GM12878 (cell line): Measurements from ENCODE around the gene TAF6. TPM values are rescaled to one million over a fixed set of nuclear protein-coding genes. Genes with fewer than 3 reads are reported as not detected.

Source experiments
- BCL11A ChIP-seq: IDR thresholded peaks from 2 replicates; pipeline ENCODE4 v1.6.1; 2011; ENCODE audit warnings: low read depth, low read length
- CHD2 ChIP-seq: IDR thresholded peaks from 2 replicates; pipeline ENCODE4 v1.6.1; 2011; ENCODE audit warnings: low read depth, low read length, improper control_type of control experiment, borderline replicate concordance
- EP300 ChIP-seq, 2 experiments: fragments of 150-350 bp in 1 of 2; IDR thresholded peaks; 2 replicates each; pipeline ENCODE4 v1.6.1; 2011 to 2012; ENCODE audit warnings: low read depth in 2 of 2, low read length in 2 of 2, borderline replicate concordance in 1 of 2, improper control_type of control experiment in 1 of 2, inconsistent platforms in 1 of 2; ENCODE audit not compliant: control insufficient read depth in 1 of 2
- GABPA ChIP-seq: IDR thresholded peaks from 2 replicates; pipeline ENCODE4 v1.6.1; 2014; ENCODE audit warnings: antibody characterized with exemption, low read depth, mild to moderate bottlenecking, inconsistent platforms
- GATAD2B ChIP-seq: fragments of 450-650 bp; conservative IDR thresholded peaks from 2 replicates; pipeline ENCODE4 v1.6.1; 2017; ENCODE audit warnings: low read depth, mild to moderate bottlenecking, moderate library complexity
- HDAC2 ChIP-seq: fragments of 200-600 bp; sonication (generic); IDR thresholded peaks from 2 replicates; pipeline ENCODE4 v1.6.1; 2017
- JUNB ChIP-seq: IDR thresholded peaks from 2 replicates; pipeline ENCODE4 v1.6.1; 2016; ENCODE audit warnings: antibody characterized with exemption, mild to moderate bottlenecking
- MTA2 ChIP-seq: fragments of 450-650 bp; IDR thresholded peaks from 2 replicates; pipeline ENCODE4 v1.6.1; 2016; ENCODE audit warnings: low read depth, mild to moderate bottlenecking, moderate library complexity
- MYB ChIP-seq: fragments of 150-350 bp; IDR thresholded peaks from 2 replicates; pipeline ENCODE4 v1.6.1; 2014; ENCODE audit warnings: mild to moderate bottlenecking, low read depth, low read length, borderline replicate concordance
- NR2C1 ChIP-seq: fragments of 450-650 bp; IDR thresholded peaks from 2 replicates; pipeline ENCODE4 v1.6.1; 2017; ENCODE audit warnings: antibody characterized with exemption, mild to moderate bottlenecking, moderate library complexity
- PKNOX1 ChIP-seq: fragments of 450-650 bp; IDR thresholded peaks from 2 replicates; pipeline ENCODE4 v1.6.1; 2016; ENCODE audit warnings: mild to moderate bottlenecking
- PML ChIP-seq: IDR thresholded peaks from 2 replicates; pipeline ENCODE4 v1.6.1; 2012; ENCODE audit warnings: low read length, inconsistent platforms
- POLR2AphosphoS5 ChIP-seq: IDR thresholded peaks from 2 replicates; pipeline ENCODE4 v1.6.1; 2011; ENCODE audit warnings: mild to moderate bottlenecking, low read length, inconsistent platforms
- RAD21 ChIP-seq: IDR thresholded peaks from 2 replicates; pipeline ENCODE4 v1.6.1; 2011; ENCODE audit warnings: mild to moderate bottlenecking, low read depth, low read length, moderate library complexity; ENCODE audit not compliant: insufficient read depth
- RAD51 ChIP-seq: fragments of 450-650 bp; IDR thresholded peaks from 2 replicates; pipeline ENCODE4 v1.6.1; 2016; ENCODE audit warnings: moderate library complexity, mild to moderate bottlenecking, inconsistent platforms
- REST ChIP-seq: IDR thresholded peaks from 2 replicates; pipeline ENCODE4 v1.6.1; 2012; ENCODE audit warnings: mild to moderate bottlenecking, low read depth, low read length
- SIN3A ChIP-seq: IDR thresholded peaks from 2 replicates; pipeline ENCODE4 v1.6.1; 2012; ENCODE audit warnings: low read depth, low read length, improper control_type of control experiment
- SIX5 ChIP-seq: IDR thresholded peaks from 2 replicates; pipeline ENCODE4 v1.6.1; 2011; ENCODE audit warnings: mild to moderate bottlenecking, low read depth, low read length, moderate library complexity; ENCODE audit not compliant: severe bottlenecking
- SMARCA5 ChIP-seq: fragments of 450-650 bp; IDR thresholded peaks from 2 replicates; pipeline ENCODE4 v1.6.1; 2017; ENCODE audit warnings: mild to moderate bottlenecking
- USF2 ChIP-seq: IDR thresholded peaks from 2 replicates; pipeline ENCODE4 v1.6.1; 2011; ENCODE audit warnings: low read depth, low read length, improper control_type of control experiment, borderline replicate concordance
- WRNIP1 ChIP-seq: IDR thresholded peaks from 2 replicates; pipeline ENCODE4 v1.6.1; 2011; ENCODE audit warnings: low read depth, low read length, improper control_type of control experiment, borderline replicate concordance
- ZBTB4 ChIP-seq: fragments of 450-650 bp; formaldehyde crosslinking; IDR thresholded peaks from 2 replicates; pipeline ENCODE4 v1.4.0; 2022; ENCODE audit warnings: mild to moderate bottlenecking, moderate library complexity
- ZNF217 ChIP-seq: fragments of 450-650 bp; IDR thresholded peaks from 2 replicates; pipeline ENCODE4 v1.6.1; 2017; ENCODE audit warnings: antibody characterized with exemption, mild to moderate bottlenecking
- polyA plus RNA-seq, 11 experiments: library from polyadenylated mRNA; depleted of rRNA in 4 of 11; unstranded in 6 of 11; stranded (reverse) in 5 of 11; fragments of >200 nt; fragmentation: Nextera tagmentation in 4 of 11; fragmentation: Illumina TruSeq in 1 of 11; extraction: Ambion mirVana in 4 of 11; extraction: Trizol in 1 of 11; gene quantifications; 1 replicate in 1 of 11; 2 replicates in 10 of 11; pipeline versions ENCODE4 v1.2.1 to v1.2.3, GENCODE V29; 2011 to 2016; ENCODE audit warnings: inconsistent platforms in 2 of 11, missing spikeins in 2 of 11, low read depth in 1 of 11
- total RNA-seq, 4 experiments: library from RNA; depleted of rRNA in 3 of 4; stranded (reverse); fragments of >200 nt in 3 of 4; fragmentation: Illumina TruSeq in 1 of 4; extraction: Trizol in 1 of 4; gene quantifications; 2 replicates each; pipeline versions ENCODE4 v1.2.1 to v1.2.3, GENCODE V29; 2013 to 2021

TAF6 gene
- total and polyA plus RNA-seq, 10 of the 15 experiments (the other 5 are each of a cell fraction or from before 2014, with no cell fraction given): 0.27 to 42.6 (median 17.0) TPM

- TF ChIP-seq PKNOX1 (no peak), SMARCA5 (peak; percentile 77), JUNB (no peak), RAD51 (peak; percentile 61), MYB (no peak), EP300 (IDR thresholded peaks at IDR 0.05; ENCODE audit: borderline replicate concordance in 1 of 2, control insufficient read depth in 1 of 2, low read depth in 2 of 2, low read length in 2 of 2) (no peak), GABPA (no peak), MTA2 (peak; percentile 26; the same call in 1 of the 2 replicates), PML (no peak), NR2C1 (no peak), RAD21 (no peak), POLR2AphosphoS5 (no peak), WRNIP1 (no peak), SIX5 (no peak), GATAD2B (0 out of 2 replicates have a peak, but pooled peaks have one; percentile 2), ZBTB4 (CRISPR knock-in tag) (no peak), BCL11A (no peak), REST (no peak), ZNF217 (no peak), HDAC2 (no peak), CHD2 (0 out of 2 replicates have a peak, but pooled peaks have one; percentile 60), USF2 (no peak; the same call in 1 of the 2 replicates), SIN3A (peak; percentile 63; the same call in 1 of the 2 replicates)
These were observed 7.2 kb upstream of the TAF6 start (continued) for GRCh38 chr7:100126239-100126930.
